Measurements from ENCODE around the gene PM20D1. TPM values are rescaled to one million over a fixed set of nuclear protein-coding genes. Genes with fewer than 3 reads are reported as not detected.

PM20D1 gene
- total and polyA plus RNA-seq, 7 donors = 0.05 to 0.32 (median 0.23) TPM; not detected in 2

- ATAC-seq (no peak), DNase-seq (no peak)
- TF ChIP-seq, protein P1, sequence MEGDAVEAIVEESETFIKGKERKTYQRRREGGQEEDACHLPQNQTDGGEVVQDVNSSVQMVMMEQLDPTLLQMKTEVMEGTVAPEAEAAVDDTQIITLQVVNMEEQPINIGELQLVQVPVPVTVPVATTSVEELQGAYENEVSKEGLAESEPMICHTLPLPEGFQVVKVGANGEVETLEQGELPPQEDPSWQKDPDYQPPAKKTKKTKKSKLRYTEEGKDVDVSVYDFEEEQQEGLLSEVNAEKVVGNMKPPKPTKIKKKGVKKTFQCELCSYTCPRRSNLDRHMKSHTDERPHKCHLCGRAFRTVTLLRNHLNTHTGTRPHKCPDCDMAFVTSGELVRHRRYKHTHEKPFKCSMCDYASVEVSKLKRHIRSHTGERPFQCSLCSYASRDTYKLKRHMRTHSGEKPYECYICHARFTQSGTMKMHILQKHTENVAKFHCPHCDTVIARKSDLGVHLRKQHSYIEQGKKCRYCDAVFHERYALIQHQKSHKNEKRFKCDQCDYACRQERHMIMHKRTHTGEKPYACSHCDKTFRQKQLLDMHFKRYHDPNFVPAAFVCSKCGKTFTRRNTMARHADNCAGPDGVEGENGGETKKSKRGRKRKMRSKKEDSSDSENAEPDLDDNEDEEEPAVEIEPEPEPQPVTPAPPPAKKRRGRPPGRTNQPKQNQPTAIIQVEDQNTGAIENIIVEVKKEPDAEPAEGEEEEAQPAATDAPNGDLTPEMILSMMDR (IDR thresholded peaks at IDR 0.05) = no peak
- intact Hi-C loops (cut with DNase I) = no loop called here
- Histone ChIP-seq H3K27ac (no peak overlapping the region), H3K4me3 (no peak overlapping the region), H3K27me3 (ENCODE audit: insufficient read depth in 3 of 3, low read length in 2 of 3) (no peaks in the 10 kb centered on the region), H3K36me3 (ENCODE audit: insufficient read depth in 1 of 2, low read depth in 1 of 2) (no peaks in the 10 kb centered on the region), H3K9me3 (no peaks in the 10 kb centered on the region), H3K4me1 (peaks cover 9% of the 10 kb centered on the region)
- 55 to 70% (median 58%) methylated on average over 4 of the region's 4 CpGs for WGBS, 3 donors
Measured at GRCh38 chr1:205840146-205840923, 9.6 kb downstream of the PM20D1 start.

- WGBS, 3 donors = 81 to 84% (median 82%) methylated on average over 7 of the region's 7 CpGs
- no peaks in the 10 kb centered on the region for H3K27me3 ChIP-seq (ENCODE audit: insufficient read depth in 3 of 3, low read length in 2 of 3)
- TF ChIP-seq, protein P1 (IDR thresholded peaks at IDR 0.05) = no peak
- no peaks in the 10 kb centered on the region for H3K36me3 ChIP-seq (ENCODE audit: insufficient read depth in 1 of 2, low read depth in 1 of 2)
- no peak overlapping the region for H3K4me3 ChIP-seq
- H3K27ac ChIP-seq = no peak overlapping the region
- intact Hi-C loops (cut with DNase I) = no loop called here
- no peaks in the 10 kb centered on the region for H3K9me3 ChIP-seq
- no peaks in the 10 kb centered on the region for H3K4me1 ChIP-seq
- ATAC-seq = no peak
- no peak for DNase-seq
Measured at GRCh38 chr1:205837382-205837970, 12.5 kb downstream of the PM20D1 start.

GRCh38 chr1:205834751-205835150 lies 15.2 kb downstream of the PM20D1 start:
- H3K4me1 ChIP-seq = no peaks in the 10 kb centered on the region
- H3K27me3 ChIP-seq (ENCODE audit: insufficient read depth in 3 of 3, low read length in 2 of 3) = no peaks in the 10 kb centered on the region
- 48 to 71% (median 50%) methylated on average over 4 of the region's 4 CpGs for WGBS, 3 donors
- TF ChIP-seq, protein P1 (IDR thresholded peaks at IDR 0.05) = no peak
- intact Hi-C loops (cut with DNase I) = no loop called here
- ATAC-seq = peak; percentile 67 to 81 (median 72)
- H3K4me3 ChIP-seq = no peak overlapping the region
- no peaks in the 10 kb centered on the region for H3K9me3 ChIP-seq
- H3K36me3 ChIP-seq (ENCODE audit: insufficient read depth in 1 of 2, low read depth in 1 of 2) = no peaks in the 10 kb centered on the region
- H3K27ac ChIP-seq = peak overlapping the region; percentile 5
- DNase-seq = no peak

- H3K4me1 ChIP-seq = no peaks in the 10 kb centered on the region
- DNase-seq = peak in 1 of 2 donors; percentile 21
- H3K27ac ChIP-seq = no peak overlapping the region
- peak in 3 of 4 donors; percentile 23 to 45 (median 39) for ATAC-seq
- WGBS, 3 donors = 49 to 64% (median 56%) methylated on average over 6 of the region's 6 CpGs
- no peaks in the 10 kb centered on the region for H3K27me3 ChIP-seq (ENCODE audit: insufficient read depth in 3 of 3, low read length in 2 of 3)
- intact Hi-C loops (cut with DNase I) = no loop called here
- no peaks in the 10 kb centered on the region for H3K9me3 ChIP-seq
- TF ChIP-seq, protein P1 (IDR thresholded peaks at IDR 0.05) = no peak
- no peak overlapping the region for H3K4me3 ChIP-seq
- no peaks in the 10 kb centered on the region for H3K36me3 ChIP-seq (ENCODE audit: insufficient read depth in 1 of 2, low read depth in 1 of 2)
Measured at GRCh38 chr1:205832326-205832751, 17.6 kb downstream of the PM20D1 start.

Data from psoas muscle (tissue), 8 donors.